GM15510 (cell line): ENCODE results near the gene C14orf93.

Source experiments
- POLR2A ChIP-seq: IDR thresholded peaks from 3 replicates; pipeline ENCODE4 v1.6.1; 2011; ENCODE audit warnings: borderline replicate concordance; ENCODE audit not compliant: insufficient read length; ENCODE audit errors: extremely low read depth

Gene C14orf93

GRCh38 chr14:22994762-22995275 is 15.1 kb downstream of the C14orf93 start:
- no peak for TF ChIP-seq POLR2A

- no peak for TF ChIP-seq POLR2A
Measured at GRCh38 chr14:22993517-22993916, 16.4 kb downstream of the C14orf93 start.

- TF ChIP-seq POLR2A = no peak
Measured at GRCh38 chr14:22991852-22992251, 18.1 kb downstream of the C14orf93 start.

- TF ChIP-seq POLR2A = no peak
Measured at GRCh38 chr14:22987291-22987690, 22.7 kb downstream of the C14orf93 start.

- TF ChIP-seq POLR2A = no peak
Measured at GRCh38 chr14:22986508-22987054, 23.4 kb downstream of the C14orf93 start.

GRCh38 chr14:22985894-22986507 is 23.9 kb downstream of the C14orf93 start:
- no peak for TF ChIP-seq POLR2A

- TF ChIP-seq POLR2A = no peak
Measured at GRCh38 chr14:22984959-22985658, 24.8 kb downstream of the C14orf93 start.

GRCh38 chr14:22982477-22983245 is 27.3 kb downstream of the C14orf93 start, which contains the start of gene AJUBA:
AJUBA (minus strand) TSS chr14:22982551; CDS start chr14:22982266, 285 bp downstream.
- no peak for TF ChIP-seq POLR2A

GRCh38 chr14:22981876-22982476 is 28.0 kb downstream of the C14orf93 start:
- TF ChIP-seq POLR2A = no peak

- TF ChIP-seq POLR2A = no peak
Measured at GRCh38 chr14:22981090-22981875, 28.7 kb downstream of the C14orf93 start.

- TF ChIP-seq POLR2A = no peak
Measured at GRCh38 chr14:22980672-22981089, 29.3 kb downstream of the C14orf93 start.

GRCh38 chr14:22979748-22980392 is 30.1 kb downstream of the C14orf93 start:
- TF ChIP-seq POLR2A = no peak

- TF ChIP-seq POLR2A = no peak
Measured at GRCh38 chr14:22978981-22979671, 30.8 kb downstream of the C14orf93 start.
